Retina (tissue), 1 donor: ENCODE results near the gene ZSCAN9.

ENCODE experiments used
- DNase-seq: peaks from one replicate; pipeline ENCODE4 v3.0.0-alpha.2; 2016

ZSCAN9 gene

DNA sequence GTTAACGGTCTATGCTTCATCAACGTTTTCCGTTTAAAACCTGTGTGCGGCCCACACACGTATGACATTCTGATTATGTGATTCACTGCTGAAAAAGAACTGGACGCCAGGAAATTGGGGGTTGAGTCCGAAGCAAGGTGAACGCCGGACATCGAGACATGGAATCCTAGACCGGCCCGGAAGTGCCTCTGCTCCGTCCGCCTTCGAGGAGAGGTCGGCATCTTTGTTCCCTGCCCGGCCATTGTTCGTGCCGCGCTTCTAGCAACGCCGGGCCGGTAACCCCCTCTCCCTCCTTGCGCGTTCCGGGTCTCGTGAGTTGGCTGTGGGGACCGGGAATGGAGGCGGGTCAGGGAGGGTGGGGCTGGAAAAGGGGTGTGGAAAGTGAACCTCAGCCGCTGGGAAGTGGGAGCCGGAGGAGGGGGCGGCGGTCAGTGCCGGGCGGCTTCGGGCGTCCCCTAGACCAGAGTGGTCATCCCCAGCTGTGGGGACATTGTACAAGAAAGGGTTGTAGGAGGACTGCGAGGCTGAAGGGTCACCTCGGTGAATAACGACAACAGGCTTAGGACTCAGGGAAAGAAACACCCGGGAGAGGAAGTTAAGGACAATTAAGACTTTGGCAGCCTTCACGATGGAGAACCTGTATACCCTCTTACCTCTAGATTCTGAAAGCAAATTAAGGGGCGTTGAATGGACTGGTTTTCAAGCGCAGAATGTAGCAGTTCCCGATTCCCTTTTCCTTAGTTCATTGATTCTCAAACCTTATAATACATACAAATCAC, at the start of gene ZSCAN9:
TSS of gene ZSCAN9 (plus strand) at position 220 of the 779 bp plus-strand sequence. CDS start 1,810 bp downstream, outside the sequence.
- DNase-seq = peak; percentile 88

DNA sequence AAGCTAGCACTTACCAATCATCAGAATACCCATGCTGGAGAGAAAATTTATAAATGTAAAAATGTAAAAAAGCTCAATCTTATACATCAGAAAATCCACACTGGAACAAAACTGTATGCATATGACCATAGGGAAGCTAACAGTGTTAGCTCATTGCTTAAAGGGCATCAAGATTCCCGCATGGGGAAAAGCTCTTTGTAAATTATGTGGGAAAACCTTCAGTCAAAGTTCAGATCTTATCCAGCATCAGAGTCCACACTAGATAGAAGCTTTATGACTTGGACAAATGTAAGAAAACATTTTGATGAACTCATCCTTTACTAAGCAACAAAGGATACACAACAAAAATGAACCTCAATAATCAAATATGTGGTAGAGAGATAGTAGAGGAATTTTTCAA, 48.7 kb upstream of the ZSCAN9 start:
- no peak for DNase-seq

DNA sequence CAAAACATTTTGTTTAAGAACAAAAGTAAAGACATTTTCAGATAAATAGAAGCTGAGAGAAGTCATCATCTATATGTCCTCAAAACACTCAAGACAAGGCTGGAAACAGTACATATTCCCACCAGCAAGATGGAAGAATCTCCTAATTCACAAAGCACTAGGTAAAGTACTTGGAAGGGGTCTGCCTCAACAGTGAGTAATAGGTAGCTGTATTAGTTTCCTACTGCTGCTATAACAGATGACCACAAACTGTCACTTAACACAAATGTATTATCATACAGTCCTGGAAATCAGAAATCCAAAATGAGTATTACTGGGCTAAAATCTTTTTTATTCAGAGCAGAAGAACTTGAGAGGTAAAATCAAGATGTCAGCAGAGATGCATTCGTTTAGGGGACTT, 42.8 kb upstream of the ZSCAN9 start:
- no peak for DNase-seq

DNA sequence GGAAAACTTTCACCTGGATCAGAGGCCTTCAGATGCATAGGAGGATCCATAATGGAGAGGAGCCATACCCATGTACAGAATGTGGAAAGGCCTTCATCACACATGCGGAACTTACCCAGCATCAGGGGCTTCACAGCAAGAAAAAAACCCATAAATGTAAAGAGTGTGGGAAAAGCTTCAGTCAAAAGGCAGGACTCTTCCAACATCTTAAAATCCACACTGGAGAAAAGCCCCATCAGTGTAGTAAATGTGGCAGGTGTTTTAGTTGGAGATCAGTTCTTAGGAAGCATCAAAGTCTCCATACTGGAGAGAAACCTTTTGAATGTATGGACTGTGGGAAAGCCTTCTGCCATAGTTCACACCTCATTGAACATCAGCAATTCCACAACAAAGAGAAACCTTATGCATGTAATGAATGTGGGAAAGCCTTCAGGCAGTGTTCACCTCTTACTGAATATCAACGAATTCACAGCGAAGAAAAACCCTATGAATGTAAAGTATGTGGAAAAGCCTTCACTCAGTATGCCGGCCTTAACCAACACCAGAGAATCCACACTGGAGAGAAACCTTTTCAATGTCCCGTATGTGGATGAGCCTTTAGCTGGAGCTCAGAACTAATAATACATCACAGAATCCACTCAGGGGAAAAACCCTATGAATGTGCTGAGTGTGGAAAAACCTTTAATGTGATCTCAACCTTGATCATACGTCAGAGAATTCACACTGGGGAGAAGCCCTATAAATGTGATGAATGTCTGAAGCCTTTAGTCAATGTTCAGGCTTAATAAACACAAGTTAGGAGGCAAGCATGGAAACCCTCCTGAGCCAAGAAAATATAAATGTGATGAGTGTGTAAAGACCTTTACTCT, 36.7 kb upstream of the ZSCAN9 start:
- DNase-seq = no peak

DNA sequence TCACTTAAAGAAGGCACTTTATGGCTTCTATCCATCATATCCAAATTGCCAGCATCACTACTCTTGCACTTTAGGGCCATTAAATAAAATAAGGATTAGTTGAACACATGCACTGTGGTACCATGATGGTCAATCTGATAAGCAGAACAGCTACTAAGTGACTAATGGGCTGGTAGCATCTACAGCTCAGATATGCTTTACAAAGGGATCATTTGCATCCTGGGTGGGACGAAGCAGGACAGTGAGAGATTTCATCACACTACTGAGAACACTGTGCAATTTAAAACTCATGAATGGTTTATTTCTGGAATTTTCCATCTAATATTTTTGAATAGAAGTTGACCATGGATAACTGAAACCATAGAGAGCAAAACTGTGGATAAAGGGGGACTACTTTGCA, 25.1 kb upstream of the ZSCAN9 start:
- no peak for DNase-seq

DNA sequence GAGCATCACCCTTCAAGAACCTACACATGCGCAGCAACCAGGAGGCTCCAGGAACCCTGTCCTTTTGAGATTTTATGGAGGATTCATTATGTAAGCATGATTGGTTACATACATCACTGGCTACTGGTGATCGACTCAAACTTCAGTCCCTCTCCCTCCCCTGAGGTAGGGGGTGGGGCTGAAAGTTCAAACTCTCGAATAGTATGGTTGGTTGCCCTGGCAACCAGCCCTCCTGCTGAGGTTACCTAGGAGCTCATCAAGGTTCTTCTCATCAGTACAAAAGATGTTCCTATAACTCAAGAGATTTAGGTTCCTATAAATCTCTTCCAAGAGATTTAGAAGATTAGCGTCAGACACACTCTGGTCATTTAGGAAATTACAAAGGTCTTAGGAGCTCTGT, 21.9 kb upstream of the ZSCAN9 start:
- no peak for DNase-seq

DNA sequence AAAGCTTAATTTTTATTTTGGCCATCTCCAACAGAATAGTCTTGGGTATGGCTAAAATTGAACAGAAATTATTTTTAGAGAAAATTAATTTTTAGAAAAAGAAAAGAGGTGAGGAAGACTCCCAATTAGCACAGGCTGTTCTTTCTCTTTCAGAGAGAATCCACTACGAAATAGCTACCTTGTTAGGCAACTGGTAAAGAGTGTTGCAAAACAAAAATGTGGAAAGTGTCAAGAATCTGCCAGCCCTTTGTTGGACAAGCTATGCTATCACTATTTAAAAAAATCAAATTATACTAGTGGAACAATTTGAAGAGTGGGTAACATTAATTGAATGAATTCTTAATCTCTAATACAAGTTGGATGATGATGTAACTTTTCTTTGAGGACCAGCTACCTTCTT, 19.2 kb upstream of the ZSCAN9 start:
- DNase-seq = no peak

DNA sequence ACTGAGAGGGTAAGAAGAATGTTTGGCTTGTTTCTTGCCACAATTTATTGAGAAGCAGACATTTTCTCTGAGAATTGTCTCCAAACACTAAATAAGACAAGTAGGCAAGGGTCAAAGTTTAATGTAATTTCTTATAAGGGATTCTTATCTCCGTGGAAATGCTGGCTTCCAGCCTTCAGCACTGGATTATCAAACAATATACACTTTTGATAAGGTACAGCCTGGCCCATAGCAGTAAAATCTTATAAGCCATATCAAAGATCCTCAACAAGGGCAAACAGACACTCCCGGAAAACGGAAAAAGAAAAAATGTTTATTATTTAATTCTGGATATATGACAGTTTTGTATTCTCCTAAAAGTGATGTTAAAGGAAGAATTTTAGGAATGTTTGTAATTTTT, 18.5 kb upstream of the ZSCAN9 start:
- DNase-seq = no peak

DNA sequence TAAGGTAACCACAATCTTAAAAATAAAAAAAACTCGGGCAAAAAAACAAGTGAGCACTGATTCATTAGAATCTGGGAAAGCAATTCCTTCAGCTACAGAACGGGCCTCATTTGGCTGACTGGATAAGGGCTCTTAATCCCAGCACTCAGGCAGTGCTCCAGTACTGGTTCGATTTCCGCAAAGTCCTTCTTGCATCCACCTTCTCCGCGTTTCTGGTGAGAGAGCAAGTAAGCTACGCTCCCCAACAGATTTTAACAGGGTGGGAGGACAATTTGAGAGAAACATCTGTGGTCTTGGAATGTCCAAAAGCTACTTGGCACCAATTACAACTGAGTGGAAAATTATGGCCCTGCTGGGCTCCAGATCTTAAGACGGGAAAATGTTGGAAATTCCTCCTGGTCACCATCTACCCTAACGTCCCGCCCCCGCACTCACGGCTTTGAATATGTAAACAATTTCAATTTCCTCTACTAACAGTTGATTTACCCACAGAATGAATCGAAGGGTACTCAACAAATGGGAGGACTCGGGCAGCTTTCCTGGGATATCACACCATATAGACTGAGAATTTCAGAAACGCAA, 18.1 kb upstream of the ZSCAN9 start:
- no peak for DNase-seq

DNA sequence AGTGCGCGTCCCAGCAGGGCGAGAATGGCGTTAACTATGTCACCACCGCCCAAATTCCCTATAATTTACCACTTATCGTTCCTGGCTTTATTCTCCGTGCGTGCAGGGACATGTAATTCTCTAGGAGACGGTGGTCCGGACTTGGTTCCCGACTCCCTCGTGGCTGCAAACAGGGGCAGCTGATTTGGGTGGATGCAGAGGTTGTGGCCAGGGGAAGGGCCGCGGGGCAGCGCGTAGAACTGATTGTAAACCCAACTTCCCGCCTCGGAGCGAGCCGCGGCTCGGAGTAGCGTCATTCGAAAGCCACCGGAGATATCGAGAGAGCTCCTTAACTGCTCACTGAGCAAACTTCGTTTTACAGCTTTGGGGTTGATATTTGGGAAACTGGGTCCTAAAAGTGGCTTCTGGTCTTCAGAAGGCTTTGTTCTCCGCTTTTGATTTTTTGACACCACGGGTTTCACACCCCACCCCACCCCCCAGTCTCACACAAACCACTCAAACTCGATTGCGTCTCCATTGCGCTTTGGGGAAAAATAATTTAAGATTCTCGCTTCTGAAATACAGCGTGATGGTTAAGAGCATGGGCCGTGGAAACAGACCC, 17.5 kb upstream of the ZSCAN9 start:
- DNase-seq = peak; percentile 80

DNA sequence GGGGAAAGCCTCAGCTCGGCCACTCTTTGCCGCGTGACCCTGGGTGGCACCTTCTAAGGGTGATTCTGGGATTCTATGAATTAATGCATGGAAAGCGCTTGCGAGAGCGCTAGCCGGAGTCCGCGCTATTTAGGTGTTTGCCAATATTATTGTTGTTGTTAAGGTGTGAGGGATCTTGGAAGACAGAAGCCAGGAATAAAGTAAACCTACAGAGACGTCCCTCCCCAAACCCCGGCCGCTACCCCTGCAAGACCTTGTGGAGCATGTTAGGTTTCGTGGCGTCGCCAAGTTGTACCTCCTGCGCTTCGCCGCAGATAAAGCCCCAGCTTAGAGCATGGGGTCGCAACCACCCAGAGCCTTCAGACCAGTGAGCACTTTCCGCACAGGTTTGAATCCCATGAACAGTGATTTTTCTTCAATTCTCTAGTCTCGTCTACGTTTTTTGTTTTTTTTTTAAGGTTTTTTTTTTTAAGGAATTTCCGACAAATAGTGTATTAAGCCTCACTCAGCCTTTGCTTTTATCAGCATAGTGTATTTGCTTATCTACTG, 16.9 kb upstream of the ZSCAN9 start:
- DNase-seq = peak; percentile 72

DNA sequence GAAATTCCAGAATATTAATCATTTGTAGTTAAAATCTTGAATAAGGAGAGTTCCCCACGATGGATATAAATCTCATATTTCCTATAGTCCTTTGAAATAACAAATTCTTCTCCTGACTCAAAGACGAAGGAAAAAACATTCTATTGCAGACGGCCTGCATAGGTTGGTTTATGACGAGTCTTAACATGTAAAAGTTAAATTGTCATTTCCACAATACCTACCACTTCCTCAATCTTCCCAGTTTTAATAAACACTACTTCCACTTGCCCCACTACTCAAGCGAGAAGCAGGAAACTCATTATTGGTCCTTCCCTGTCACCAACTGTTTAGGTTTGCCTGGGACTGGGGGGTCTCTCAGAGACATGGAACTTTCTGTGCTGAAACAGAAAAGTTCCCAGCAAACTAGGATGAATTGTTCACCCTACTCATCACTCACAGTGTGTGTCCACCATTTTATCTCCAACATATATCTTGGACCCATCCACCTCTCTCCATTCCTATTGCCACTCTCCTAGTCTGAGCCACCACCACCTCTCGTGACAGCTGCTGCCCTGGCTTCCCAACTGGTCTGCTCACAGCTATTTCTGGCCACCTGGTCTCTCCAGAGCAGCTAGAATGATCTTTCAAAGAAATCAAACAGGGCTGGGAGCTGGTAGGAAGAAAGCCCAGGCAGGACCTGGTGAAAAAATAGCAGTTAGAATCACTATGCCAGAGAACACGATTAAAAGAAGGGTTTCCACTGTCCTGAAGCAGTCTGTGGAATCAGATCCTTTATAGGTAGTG, 15.1 kb upstream of the ZSCAN9 start:
- DNase-seq = no peak

DNA sequence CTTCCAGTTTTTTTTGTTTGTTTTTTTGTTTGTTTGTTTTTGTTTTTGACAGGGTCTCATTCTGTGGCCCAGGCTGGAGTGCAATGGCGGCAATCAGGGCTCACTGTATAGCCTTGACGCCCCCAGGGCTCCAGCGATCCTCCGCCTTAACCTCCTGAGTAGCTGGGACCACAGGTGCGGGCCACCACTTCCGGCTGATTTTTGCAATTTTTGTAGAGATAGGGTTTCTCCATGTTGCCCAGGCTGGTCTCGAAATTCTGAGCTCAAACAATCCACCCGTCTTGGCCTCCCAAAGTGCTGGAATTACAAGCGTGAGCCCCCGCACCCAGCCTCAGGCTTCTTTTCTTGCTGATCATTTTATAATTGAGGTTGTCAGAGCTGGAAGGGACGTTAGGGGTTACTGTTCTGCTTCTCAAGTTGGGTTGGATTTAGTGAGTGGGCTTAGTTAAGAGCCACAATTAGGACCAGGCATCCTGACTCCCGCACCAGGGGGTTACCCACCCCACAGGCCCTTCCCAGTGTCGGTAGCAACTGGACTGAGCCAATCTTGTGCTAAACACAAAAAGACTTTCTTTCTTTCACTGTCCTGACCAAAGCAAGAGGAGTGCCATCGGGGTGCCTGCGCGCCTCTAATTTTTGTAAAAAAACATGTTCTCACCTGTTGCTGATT, 13.1 kb upstream of the ZSCAN9 start:
- DNase-seq = peak; percentile 48

DNA sequence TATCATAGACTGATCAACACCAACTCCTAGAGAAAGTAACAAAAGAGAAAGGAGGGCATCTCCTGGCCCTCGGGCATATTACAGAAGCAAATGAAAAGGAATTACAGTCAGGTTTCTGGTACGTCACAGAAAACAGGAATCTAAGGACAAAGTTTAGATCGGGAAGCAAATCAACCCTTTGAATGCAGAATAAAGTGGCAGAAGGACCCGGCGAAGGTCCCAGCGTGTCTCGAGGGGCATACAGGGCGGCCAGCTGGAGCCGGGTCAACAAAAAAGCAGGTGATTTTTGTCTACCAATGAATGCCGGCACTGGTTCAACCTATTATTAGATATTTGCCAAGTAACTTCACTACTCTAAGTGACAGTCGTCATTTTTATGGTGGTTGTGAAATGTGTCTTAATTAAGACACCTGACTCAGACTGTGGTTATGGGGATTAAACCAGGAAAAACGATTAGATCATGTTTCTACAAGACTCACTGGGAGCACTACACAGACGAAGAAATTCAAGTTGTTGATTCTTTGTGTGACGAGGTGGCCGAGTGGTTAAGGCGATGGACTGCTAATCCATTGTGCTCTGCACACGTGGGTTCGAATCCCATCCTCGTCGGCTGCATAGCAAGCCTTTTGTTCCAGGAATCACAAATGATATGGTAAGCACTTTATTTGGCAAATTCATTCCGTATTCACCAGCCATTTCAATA, 12.4 kb upstream of the ZSCAN9 start:
- peak; percentile 51 for DNase-seq

DNA sequence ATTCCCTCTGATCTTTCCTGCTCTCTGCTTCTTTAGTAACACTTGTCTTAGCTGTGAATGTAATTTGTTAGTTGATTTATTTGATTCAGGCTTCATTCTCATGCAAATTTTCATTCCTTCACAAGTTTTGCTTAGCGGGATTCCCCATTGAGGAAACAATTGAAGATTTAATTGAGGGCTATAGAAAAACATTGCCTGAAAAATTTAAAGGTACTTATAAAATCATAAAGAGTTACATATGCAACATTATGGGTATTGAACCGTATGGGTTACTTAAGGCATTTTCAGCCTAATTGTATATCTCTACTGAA, 11.9 kb upstream of the ZSCAN9 start:
- DNase-seq = no peak

DNA sequence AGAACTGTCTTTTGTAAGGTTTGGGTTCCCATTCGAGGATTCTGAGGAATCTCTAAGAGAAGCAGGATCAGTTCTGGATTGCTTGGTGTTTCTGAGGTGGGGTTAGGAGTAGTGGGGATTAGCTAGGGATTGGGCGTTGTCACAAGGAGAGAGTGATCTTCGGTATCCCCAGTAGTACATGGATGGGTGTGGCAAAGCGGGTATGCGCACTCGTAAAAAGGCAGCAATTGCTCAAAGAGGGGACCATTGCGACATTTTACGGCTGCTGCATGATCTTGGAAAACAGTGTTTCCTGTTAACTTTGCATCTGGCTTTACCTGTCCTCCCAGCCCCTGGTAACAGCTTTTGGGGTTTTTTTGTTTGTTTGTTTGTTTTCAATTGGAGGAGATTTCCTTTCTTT, 9.7 kb upstream of the ZSCAN9 start:
- no peak for DNase-seq

DNA sequence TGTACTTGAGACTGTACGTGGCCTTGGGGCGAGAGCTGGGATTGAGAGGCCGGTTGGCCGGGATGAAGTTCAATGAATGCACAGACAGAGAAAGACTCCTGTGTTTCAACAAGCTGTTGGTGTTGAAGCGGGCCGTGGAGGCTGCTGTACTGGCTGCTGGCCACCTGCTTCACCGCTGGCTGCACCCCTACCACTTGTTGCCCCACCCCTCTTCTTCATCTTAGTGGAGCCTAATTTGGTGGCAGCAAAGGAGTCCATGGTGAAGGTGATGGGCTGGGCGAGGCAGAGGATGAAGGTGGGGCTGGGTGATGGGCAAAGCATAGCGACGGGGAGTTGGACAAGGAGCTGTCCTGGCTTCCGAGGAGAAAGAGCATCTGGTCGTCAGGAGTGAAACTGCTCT, 7.2 kb upstream of the ZSCAN9 start:
- DNase-seq = no peak

DNA sequence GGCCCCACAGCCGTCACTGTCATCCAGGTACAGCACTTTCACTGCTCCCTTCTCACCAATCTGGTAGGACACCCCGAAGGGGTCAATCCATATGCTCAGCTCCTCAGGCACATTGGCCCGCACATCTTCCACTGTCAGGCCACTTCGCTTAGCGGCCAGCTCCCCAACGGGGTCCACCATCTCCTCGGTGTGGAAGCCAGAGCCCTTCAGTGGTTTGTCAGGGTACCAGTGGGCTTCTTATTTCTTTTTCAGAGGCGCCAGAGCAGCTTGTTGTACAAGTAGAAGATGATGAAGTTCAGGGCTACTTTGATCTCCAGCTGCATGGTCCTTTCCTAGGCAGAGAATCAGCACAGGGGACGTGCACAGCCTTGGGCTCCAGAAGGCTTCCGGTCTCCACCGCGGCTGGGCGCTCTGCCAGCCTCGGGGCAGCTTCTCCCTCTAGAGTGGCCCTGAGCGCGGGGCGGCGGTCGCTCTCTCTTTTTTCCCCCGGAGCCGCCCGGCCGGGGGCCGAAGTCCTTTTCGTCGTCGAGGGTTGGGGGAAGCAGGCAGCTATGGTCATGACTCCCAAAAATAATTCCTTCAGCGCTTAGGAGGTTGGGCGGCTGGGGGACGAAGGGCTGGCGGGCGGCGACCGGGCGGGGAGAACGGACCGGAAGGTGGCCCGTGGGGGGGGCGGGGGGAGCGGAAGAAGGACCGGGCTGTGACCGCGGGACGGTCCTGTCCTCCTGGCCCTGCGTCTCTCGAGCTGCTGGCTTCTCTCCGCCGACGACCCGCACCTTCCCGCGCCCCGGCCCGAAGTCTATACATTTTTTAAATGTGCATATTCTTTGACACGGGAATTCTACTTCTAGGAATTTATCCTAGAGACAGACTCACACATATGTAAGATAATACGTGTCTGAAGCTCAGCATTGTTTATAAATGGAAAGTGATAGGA, 6.5 kb upstream of the ZSCAN9 start:
- DNase-seq = peak; percentile 79

DNA sequence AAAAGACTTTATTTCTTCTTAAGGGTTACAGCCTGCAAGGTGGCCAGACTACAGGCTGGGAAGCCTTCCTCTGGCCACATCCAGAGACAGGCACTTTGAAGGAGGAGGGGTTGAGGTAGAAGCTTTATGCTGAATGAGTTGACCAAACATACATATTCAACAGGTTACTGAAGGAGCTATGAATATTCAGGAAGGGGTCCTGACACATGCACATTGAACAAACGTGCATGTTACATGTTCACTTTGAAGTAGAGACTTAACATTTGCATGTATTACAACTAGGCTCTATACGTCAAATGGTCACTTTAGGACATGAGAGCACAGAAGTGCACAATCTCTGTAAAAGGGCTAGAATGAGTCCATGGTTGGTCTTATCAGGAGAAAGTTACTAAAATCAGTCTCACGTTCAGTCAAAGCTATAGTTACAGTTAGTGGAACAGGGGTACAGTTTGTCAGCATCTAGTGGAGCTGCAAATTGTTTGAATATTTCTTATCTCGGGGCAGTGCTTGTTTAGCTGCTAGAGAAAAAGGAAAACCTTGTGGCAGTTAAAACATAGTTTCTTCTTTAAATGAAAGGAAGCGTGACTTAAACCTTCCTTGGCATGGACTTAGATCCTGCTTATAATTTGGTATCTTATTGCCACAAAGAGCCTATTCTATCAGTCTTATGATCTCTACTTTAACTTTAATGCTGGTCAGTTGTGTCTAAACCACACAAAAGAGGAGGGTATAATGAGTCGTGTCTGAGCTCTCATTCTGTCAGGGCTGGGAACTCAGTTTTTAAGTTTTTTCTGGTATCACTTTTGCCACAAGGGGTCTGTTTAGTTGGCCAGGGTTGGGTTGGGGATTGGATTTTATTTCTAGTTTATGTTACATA, 4.6 kb upstream of the ZSCAN9 start:
- DNase-seq = no peak
